Activated T-cell treated with anti-CD3 and anti-CD28 coated beads for 48 hours (primary cell): Measurements from ENCODE around the gene RAB19.

Experiments
- DNase-seq: peaks from one replicate; pipeline ENCODE4 v3.0.0-alpha.2; 2020; ENCODE audit warnings: low read depth

Gene RAB19

DNA sequence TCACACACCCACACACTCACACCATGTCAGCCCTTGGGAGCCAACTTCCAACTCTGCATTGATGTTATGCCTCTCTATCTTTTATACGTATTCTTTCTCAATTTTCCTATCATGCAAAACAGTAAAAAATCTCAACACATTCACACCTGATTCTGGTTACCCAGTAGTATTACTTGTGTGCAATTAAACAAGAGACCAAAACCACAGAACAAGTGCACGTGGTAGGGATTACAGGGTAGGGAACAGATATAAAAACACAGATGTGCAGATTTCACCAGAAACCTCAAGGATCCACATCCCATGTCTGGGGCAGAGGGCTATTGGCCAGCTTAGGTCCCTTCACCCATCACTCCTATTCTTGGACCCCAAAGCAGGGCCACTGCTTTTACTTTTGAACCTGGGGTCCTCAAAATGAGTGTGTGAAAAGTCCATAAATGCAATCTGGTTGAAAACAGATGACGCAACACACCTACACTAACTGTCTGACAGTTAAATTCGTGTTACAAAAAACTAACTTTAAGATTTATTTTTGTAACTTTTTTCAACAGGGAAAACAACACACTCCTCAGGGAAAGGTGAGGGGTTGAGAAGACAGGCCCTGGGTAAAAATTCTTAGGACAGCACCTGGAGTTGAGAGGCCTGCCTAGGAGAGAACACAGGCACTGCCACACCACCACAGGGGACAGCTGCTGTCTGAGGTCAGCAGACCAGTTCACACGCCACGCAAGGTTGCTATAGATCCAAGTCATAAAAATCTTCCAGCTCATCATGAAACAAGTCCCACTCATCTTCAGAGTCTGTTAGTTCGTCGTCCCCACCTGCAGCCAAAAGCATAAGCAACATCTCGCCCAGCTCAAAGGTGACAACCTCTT, 50.2 kb downstream of the RAB19 start:
- DNase-seq, result peak; percentile 32

DNA sequence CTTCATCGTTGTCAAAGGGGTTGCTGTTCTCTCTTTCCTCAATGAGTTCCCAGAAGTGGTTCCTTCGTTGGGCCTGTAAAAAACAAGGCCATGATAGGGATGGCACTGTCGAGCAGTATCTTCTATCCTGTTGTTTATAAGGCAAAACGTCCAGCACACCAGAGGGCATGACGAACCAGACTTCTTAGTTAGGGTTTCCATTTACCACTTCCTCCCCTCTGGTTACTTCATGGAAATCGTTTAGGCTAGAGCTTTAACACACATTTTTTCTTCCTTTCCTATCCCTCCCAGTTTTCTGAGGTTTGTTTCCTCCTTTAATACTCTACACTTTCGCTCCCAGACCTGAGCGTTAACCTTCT, 50.8 kb downstream of the RAB19 start:
- no peak for DNase-seq

DNA sequence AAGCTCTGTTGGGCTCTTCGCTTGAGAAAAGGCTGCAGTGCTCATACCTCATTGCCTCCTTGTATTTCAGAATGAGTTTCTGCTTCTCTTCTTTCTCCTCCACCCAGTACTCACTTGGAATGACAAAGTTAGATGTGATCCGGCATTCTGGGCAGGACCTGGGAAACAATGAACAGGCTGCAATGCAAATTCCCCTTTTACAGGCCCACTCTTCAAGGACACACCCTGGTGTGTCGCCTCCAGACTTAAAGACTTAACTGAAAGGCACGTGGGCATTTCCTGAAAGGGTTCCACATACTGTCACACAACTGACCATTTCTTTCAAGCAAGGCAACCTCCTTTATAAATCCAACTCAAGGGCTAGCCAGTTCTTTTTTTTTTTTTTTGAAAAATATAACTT, 51.9 kb downstream of the RAB19 start:
- DNase-seq, result no peak

DNA sequence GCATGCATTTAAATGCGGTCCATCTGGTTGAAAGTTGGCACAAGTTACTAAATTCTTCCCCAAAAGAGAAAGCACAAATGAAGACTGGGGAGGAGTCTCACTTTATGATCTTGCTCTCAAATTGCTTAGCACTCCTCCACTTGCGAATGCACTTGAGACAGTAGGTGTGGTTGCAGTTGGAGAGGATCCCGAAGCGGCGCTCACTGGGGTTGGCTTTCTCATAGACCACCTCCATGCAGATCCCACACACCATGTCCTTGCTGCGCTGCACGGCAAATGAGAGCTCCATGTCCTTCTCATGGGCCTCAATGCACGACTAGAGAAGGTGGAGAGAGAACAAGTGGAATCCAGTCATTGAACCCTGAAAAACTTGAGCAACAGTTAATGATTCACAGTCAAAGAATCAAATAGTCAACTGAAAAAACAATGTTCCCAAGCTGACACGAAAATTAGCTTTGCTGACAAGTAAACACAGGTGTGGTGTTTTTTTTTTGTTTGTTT, 52.7 kb downstream of the RAB19 start:
- no peak for DNase-seq

DNA sequence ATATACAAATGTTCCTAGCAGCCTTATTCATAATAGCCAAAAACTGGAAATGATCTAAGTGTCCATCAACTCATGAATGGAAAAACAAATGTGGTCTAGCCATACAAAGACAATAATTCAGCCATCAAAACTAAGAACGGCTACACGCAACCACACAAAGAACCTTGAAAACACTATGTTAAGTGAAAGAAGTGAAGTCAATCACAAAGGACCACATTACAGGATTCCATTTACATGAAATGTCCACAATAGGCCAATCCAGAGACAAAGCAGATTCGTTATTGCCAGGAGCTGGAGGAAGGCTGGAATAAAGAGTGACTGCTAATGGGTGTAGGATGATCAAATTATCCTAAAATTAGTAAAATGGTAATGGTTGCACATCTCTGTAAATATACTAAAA, 54.3 kb downstream of the RAB19 start:
- DNase-seq, result no peak

DNA sequence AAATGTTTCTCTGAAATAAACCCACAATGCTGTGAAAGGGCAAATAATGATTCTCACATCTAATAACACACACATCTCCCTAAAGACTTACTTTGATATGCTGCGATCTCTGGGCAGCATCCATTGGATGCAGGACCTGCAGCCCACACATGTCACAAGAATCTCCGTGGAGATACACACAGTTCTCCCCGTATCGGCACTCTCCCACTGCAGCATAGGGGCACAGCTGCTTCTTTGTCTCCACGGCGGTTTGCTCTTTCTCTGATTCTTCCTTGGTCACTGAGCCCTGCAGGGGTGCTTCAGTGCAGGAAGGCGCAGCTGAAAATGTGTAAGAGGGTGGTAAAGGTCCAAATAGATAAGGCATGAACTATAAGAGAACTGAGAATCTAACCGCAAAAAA, 55.1 kb downstream of the RAB19 start:
- no peak for DNase-seq

DNA sequence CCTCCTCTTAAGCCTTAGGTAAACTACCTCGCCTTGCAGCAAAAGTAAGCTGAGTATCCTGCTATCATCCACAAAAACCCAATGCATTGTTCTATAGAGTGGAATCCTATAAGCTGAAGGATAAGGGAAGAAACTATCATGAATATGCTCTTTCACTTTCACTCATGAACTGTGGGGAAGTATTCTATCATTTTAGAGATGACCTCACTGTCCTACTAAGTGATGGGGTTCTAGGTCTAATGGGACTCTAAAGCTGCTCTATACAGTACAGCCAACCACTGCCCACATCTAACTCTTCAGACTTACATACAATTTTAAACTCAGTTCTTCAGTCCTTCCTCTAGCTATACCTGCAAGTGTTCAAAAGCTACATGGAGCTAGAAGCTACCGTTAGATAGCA, 59.3 kb downstream of the RAB19 start:
- DNase-seq, result no peak

DNA sequence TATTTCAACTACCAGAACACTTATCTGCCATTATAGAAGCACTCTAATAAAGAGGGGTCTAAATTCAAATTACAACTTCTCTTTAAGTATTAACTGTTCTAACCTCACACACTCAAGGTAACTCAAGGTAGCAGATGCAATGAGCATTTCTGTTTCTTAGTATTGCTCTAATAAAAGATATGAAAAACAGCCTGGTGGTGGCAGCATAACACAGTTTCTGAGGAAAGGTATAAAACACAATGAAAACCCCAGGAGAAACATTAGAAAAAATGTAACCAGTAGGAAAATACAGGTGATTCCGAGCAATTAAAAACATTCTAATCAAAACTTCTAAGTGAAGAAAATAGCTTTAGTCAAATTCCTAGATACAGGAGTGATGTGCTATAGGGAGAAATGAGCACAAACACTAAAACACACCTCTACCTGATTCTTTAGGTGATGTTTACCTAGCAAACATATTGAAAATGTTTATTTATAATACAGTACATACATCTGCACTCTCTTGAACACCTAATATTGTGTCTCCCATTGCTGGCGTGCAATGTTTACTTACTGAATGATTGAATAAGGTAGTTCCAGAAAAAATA, 72.0 kb downstream of the RAB19 start:
- no peak for DNase-seq

DNA sequence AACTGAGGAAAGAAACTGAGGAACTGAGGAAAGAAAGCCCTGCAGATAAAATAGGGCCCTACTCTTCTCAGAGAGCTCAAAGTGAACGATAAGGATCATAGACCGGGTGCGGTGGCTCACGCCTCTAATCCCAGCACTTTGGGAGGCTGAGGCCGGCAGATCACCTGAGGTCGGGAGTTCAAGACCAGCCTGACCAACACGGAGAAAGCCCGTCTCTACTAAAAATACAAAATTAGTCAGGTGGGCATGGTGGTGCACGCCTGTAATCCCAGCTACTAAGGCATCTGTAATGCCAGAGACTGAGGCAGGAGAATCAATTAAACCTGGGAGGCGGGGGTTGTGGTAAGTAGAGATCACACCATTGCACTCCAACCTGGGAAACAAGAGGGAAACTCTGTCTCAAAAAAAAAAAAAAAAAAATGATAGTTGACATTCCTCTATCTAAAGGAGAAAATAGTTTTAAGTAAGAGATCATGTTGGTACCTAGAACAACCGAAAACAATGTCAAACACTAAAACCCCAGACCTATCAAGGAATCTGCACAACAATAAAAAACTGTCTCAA, 72.9 kb downstream of the RAB19 start:
- no peak for DNase-seq
